LNCAP (cell line): Measurements from ENCODE around the gene UBE2M.

ENCODE experiments used
- TF ChIP-seq, protein P1 (sequence below): fragments of 450-650 bp; IDR thresholded peaks from 2 replicates; pipeline ENCODE4 v1.5.1; 2017; ENCODE audit warnings: mild to moderate bottlenecking

Gene UBE2M

DNA sequence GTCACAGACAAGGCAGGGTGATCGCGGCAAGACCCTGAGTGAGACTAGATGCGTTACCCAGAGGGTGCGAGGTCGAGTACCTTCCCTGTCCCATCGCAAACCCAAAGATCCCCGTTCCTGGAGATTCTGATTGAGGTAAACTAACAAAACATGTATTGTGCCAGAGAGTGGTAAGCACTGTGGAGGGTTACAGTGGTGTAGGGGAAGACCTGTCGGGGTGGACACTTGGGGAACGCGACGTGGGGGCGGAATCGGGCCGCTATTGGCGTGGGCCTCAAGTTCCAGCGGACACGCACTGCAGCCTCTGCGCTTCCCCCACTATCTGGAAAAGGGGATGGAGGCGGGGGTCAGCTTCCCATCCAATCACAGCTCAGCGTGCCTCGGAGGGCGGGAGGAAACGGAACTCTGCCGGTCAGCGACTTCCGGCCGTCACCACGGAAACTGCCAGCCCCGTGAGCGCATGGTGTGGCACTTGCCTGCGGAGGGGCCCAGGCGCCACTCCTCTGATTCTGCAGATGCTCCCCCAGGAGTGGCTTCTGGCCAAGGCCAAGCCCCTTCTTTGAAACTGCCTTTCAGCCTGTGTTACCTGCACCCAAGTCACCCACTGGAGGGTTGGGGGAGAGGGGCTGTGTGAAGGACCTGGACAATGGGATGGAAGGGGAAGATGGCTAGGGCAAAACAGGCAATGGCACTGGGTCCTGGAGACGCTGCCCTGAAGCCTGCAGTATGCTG lies 1.0 kb upstream of the UBE2M start:
- TF ChIP-seq, protein P1, sequence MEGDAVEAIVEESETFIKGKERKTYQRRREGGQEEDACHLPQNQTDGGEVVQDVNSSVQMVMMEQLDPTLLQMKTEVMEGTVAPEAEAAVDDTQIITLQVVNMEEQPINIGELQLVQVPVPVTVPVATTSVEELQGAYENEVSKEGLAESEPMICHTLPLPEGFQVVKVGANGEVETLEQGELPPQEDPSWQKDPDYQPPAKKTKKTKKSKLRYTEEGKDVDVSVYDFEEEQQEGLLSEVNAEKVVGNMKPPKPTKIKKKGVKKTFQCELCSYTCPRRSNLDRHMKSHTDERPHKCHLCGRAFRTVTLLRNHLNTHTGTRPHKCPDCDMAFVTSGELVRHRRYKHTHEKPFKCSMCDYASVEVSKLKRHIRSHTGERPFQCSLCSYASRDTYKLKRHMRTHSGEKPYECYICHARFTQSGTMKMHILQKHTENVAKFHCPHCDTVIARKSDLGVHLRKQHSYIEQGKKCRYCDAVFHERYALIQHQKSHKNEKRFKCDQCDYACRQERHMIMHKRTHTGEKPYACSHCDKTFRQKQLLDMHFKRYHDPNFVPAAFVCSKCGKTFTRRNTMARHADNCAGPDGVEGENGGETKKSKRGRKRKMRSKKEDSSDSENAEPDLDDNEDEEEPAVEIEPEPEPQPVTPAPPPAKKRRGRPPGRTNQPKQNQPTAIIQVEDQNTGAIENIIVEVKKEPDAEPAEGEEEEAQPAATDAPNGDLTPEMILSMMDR, result no peak

DNA sequence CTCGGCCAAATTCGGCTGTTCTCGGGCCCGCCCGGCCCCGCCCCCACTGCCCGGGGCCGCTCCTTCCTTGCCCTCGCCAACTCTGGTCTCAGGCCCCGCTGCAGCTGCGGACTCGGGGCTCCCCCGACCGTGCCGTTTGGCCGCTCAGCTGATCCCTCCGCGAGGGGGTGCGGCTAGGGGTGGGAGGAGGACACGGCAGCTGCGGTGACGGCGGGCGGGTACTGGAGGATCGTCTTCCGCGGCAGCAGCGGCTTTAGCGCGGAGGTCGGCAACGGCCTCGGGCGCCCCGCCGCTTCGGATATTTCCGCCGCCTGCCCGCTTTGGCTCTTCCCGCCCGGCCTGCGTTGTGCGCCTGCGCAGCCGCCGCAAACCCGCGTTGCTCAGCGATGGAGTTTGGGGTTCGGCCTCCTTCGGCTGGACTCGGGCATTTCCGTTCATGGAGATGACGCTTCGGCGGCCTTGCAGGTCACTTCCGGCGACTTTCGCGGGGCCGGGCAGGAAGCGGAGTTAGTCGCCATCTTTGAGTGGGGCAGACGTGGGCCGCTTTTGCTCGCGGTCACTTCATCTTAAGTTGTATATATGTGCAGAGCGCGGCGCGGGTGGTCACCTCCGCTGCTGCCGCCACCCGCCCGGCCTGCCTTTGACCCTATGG lies 338 bp upstream of the UBE2M start:
- TF ChIP-seq, protein P1, result no peak

DNA sequence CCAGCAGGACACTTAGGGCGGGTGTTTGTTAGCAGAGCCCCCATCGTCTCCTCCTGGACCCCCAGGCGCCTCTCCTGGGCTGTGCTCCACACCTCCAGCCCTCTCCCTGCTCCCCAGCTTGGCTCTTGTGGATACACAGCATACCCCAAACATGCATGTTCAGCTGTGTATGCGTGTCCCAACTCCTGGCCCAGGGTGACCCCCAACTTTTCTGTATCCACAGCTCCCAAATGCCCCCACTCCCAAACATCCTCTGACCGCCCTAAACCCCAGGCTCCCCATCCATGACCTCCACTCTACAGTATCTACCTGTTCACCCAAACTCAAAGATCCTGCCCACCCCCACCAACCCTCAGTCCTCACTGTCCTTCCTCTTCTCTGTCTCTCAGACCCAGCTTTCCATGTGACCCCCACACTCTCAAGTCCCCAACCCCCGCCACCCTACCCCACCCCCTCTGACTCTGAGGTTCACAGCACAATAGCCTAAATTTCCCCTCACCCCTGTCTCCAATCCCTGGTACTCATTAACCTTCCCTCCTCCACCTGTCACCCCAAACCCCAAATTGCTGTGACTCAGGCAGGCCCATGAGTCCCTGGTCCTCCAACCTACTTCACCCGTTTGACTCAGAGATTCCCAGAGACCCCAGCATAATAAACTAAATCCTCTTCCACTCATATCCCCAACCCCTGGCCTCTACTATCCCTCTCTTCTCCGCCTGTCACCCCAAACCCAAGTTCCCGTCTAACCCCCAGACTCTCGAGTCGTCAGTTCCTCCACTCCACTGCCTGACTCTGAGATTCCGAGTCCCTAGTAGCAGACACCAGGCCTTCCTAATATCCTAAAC lies 968 bp downstream of the UBE2M start:
- TF ChIP-seq, protein P1, result no peak

DNA sequence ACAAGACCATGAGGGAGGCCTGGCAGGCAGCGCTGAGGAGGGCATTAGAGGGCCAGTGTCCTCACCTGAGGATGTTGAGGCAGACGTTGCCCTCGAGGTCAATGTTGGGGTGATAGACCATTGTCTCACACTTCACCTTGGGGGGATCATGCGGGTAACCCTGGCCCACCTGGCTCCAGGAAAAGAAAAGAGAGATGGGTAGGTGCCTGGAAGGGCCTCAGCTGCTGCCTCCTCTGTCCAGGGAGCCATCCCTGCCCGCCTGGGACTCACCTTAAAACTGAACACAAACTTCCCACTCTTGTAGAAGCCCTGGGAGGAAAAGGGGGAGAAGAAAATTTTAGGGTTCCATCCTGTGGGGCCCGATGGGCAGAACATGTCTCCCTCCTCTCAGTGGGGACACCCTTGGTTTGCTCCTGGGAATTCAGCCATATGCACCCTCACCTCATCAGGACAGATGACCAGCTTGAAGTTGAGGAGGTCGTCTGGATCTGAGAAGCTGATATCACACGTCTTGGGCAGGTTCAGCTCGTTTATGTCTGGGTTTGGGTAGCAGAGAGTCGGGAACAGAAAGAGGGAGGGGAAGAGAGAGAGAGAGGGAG lies 1.7 kb downstream of the UBE2M start:
- TF ChIP-seq, protein P1, result no peak

DNA sequence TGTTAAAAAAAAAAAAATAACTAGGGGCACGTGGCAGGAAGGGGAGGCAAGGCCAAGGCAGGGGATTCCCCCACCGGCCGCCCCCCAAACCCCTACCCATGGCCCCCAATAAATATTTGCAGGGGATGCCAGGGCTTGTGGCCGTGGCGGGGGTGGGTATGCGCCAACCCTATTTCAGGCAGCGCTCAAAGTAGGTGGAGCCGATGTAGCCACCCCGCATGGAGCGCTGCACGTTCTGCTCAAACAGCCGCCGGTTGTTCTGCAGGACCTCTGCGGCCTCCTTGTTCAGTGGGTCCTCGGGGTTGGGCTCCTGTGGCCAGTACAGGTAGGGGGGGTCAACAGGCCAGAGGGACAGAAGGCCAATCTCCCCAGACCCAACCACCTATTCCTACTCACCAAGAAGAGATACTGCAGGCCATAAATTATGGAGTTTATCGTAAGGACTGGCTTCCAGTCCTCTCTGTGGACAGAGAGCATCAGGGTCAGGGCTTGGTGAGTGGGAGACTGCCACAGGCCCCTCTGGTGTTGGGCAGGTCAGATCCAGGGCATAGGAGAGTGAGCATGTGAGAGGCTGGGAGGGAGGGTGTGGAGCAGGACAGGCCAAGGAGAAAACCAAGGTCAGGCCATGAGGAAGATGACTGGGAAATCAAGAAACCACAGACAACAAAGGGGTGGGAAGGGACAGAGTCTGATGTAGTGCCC lies 2.3 kb downstream of the UBE2M start:
- TF ChIP-seq, protein P1, result no peak

DNA sequence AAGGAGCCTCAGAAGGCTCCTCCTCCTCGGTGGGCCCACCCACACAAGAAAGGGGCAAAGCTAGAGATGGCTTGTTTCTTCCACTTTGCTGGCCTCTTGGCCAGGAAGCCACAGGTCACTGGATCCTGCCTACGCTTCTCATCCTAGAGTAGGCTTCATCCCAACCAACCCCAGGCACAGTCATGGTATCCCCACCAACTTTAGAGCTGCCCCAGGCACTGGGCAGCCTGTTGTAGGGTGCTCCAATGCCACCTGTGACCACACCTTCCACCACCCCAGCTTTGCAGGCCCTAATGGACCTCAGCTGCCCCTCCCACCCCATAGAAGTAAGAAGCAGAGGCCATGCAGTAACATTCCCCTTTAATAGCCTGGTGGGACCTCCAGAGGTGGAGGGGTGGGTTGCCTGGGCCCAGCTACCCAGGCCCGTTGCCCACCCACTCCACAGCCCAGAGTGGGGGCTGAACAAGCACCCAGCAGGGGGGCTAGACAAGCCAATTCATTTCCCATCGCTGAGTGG lies 3.0 kb downstream of the UBE2M start:
- TF ChIP-seq, protein P1, result no peak
